ENCODE data around the gene ACACB. TPM values are rescaled to one million over a fixed set of nuclear protein-coding genes. Genes with fewer than 3 reads are reported as not detected.

ACACB gene
- polyA plus RNA-seq, 1 donor from 2014 or later: 0.22 TPM

DNA sequence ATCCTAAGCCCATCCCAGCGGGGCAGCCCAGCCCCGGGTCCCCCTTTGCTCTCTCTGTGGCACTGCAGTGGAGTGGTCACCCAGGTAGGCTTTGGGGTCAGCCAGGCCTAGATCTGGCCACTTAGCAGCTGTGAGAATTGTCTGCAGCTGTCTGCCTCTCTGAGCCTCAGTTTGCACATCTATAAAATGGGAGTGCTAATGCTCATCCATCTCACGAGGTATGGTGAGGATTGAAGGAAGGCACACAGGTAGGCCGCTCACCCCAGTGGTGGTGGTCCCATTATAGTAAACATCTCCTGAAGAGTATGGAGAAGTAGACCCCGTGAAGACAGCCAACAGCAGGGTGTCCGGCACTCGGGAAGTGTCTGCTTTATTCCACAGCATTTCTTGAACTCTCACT is 183.5 kb downstream of the ACACB start:
- Histone ChIP-seq H3K79me2 (replicated peaks; ENCODE audit: insufficient read depth, low read length) (no peaks in the 10 kb centered on the region), H3K36me3 (ENCODE audit: insufficient read depth, low read length) (no peaks in the 10 kb centered on the region), H3K4me3 (ENCODE audit: low read length) (no peak overlapping the region), H3K9me3 (ENCODE audit: low read length) (no peaks in the 10 kb centered on the region), H3K4me2 (ENCODE audit: low read length) (no peak overlapping the region), H3K9me2 (ENCODE audit: insufficient read depth, low read length) (no peaks in the 10 kb centered on the region), H2AFZ (ENCODE audit: low read depth, low read length) (no peak overlapping the region), H3K9ac (ENCODE audit: low read length) (no peak overlapping the region), H3F3A (ENCODE audit: insufficient read depth, low read length, poor library complexity, severe bottlenecking) (no peaks in the 10 kb centered on the region), H3K27me3 (ENCODE audit: insufficient read depth, low read depth, low read length) (no peaks in the 10 kb centered on the region), H3K27ac (ENCODE audit: low read length) (no peak overlapping the region), H4K20me1 (ENCODE audit: insufficient read depth) (no peaks in the 10 kb centered on the region)
- TF ChIP-seq MXI1 (conservative IDR thresholded peaks at IDR 0.05; ENCODE audit: poor library complexity, severe bottlenecking) (no peak), RAD21 (conservative IDR thresholded peaks at IDR 0.05) (no peak), EP300 (conservative IDR thresholded peaks at IDR 0.05; ENCODE audit: poor library complexity, severe bottlenecking) (no peak), POLR2AphosphoS5 (IDR thresholded peaks at IDR 0.05) (no peak), SMC3 (conservative IDR thresholded peaks at IDR 0.05; ENCODE audit: poor library complexity) (no peak), TAF1 (IDR thresholded peaks at IDR 0.05; ENCODE audit: low read depth) (no peak), EZH2 (IDR thresholded peaks at IDR 0.05; ENCODE audit: borderline replicate concordance, insufficient read depth, low read length, poor library complexity, severe bottlenecking) (no peak)
- TF ChIP-seq, protein P1, sequence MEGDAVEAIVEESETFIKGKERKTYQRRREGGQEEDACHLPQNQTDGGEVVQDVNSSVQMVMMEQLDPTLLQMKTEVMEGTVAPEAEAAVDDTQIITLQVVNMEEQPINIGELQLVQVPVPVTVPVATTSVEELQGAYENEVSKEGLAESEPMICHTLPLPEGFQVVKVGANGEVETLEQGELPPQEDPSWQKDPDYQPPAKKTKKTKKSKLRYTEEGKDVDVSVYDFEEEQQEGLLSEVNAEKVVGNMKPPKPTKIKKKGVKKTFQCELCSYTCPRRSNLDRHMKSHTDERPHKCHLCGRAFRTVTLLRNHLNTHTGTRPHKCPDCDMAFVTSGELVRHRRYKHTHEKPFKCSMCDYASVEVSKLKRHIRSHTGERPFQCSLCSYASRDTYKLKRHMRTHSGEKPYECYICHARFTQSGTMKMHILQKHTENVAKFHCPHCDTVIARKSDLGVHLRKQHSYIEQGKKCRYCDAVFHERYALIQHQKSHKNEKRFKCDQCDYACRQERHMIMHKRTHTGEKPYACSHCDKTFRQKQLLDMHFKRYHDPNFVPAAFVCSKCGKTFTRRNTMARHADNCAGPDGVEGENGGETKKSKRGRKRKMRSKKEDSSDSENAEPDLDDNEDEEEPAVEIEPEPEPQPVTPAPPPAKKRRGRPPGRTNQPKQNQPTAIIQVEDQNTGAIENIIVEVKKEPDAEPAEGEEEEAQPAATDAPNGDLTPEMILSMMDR (IDR thresholded peaks at IDR 0.05; ENCODE audit: poor library complexity, severe bottlenecking): no peak
- TF ChIP-seq, protein P2, sequence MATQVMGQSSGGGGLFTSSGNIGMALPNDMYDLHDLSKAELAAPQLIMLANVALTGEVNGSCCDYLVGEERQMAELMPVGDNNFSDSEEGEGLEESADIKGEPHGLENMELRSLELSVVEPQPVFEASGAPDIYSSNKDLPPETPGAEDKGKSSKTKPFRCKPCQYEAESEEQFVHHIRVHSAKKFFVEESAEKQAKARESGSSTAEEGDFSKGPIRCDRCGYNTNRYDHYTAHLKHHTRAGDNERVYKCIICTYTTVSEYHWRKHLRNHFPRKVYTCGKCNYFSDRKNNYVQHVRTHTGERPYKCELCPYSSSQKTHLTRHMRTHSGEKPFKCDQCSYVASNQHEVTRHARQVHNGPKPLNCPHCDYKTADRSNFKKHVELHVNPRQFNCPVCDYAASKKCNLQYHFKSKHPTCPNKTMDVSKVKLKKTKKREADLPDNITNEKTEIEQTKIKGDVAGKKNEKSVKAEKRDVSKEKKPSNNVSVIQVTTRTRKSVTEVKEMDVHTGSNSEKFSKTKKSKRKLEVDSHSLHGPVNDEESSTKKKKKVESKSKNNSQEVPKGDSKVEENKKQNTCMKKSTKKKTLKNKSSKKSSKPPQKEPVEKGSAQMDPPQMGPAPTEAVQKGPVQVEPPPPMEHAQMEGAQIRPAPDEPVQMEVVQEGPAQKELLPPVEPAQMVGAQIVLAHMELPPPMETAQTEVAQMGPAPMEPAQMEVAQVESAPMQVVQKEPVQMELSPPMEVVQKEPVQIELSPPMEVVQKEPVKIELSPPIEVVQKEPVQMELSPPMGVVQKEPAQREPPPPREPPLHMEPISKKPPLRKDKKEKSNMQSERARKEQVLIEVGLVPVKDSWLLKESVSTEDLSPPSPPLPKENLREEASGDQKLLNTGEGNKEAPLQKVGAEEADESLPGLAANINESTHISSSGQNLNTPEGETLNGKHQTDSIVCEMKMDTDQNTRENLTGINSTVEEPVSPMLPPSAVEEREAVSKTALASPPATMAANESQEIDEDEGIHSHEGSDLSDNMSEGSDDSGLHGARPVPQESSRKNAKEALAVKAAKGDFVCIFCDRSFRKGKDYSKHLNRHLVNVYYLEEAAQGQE (IDR thresholded peaks at IDR 0.05; ENCODE audit: borderline replicate concordance): no peak

DNA sequence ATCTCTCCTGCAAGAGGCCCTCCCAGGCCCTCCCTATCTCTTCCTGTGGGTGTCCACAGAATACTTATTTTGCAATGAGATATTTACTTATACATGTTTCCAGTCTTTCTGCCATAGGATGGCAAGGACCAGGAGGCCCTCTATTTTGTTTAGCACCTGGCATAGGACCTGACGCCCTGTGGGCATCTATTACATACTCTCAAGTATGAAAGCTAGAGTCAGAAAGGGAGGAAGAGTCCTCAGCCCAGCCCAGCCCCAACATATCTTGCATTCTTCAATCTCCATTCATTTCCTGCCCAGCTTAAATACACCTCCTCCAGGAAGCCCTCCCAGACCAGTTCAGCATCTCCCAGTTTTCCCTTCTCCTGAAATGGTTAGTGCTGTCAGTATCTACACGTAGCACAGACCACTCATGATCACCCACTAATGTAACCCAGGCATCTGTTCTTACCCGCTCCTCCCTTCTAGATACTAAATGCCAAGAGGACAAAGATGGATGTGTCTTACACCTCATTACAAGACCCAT is 185.3 kb downstream of the ACACB start:
- TF ChIP-seq, protein P1 (IDR thresholded peaks at IDR 0.05; ENCODE audit: poor library complexity, severe bottlenecking): no peak
- TF ChIP-seq TAF1 (IDR thresholded peaks at IDR 0.05; ENCODE audit: low read depth) (no peak), POLR2AphosphoS5 (IDR thresholded peaks at IDR 0.05) (no peak), SMC3 (conservative IDR thresholded peaks at IDR 0.05; ENCODE audit: poor library complexity) (no peak), RAD21 (conservative IDR thresholded peaks at IDR 0.05) (no peak), EP300 (conservative IDR thresholded peaks at IDR 0.05; ENCODE audit: poor library complexity, severe bottlenecking) (no peak), EZH2 (IDR thresholded peaks at IDR 0.05; ENCODE audit: borderline replicate concordance, insufficient read depth, low read length, poor library complexity, severe bottlenecking) (no peak), MXI1 (conservative IDR thresholded peaks at IDR 0.05; ENCODE audit: poor library complexity, severe bottlenecking) (no peak)
- TF ChIP-seq, protein P2 (IDR thresholded peaks at IDR 0.05; ENCODE audit: borderline replicate concordance): no peak
- Histone ChIP-seq H3K79me2 (replicated peaks; ENCODE audit: insufficient read depth, low read length) (no peaks in the 10 kb centered on the region), H3K4me3 (ENCODE audit: low read length) (no peak overlapping the region), H3K27me3 (ENCODE audit: insufficient read depth, low read depth, low read length) (no peaks in the 10 kb centered on the region), H3K4me2 (ENCODE audit: low read length) (no peak overlapping the region), H2AFZ (ENCODE audit: low read depth, low read length) (no peak overlapping the region), H3F3A (ENCODE audit: insufficient read depth, low read length, poor library complexity, severe bottlenecking) (no peaks in the 10 kb centered on the region), H4K20me1 (ENCODE audit: insufficient read depth) (no peaks in the 10 kb centered on the region), H3K9me3 (ENCODE audit: low read length) (no peaks in the 10 kb centered on the region), H3K27ac (ENCODE audit: low read length) (no peak overlapping the region), H3K36me3 (ENCODE audit: insufficient read depth, low read length) (no peaks in the 10 kb centered on the region), H3K9me2 (ENCODE audit: insufficient read depth, low read length) (no peaks in the 10 kb centered on the region), H3K9ac (ENCODE audit: low read length) (no peak overlapping the region)

Data from neural cell (in vitro differentiated cells).